C4-2B (cell line): ENCODE measurements around the gene HSCB.

Experiments
- ZFX ChIP-seq: fragments of 450-650 bp; IDR thresholded peaks from 2 replicates; pipeline ENCODE4 v1.6.1; 2017
- TF ChIP-seq, protein P1 (sequence below): fragments of 450-650 bp; conservative IDR thresholded peaks from 2 replicates; pipeline ENCODE4 v1.5.1; 2017; ENCODE audit warnings: mild to moderate bottlenecking

DNA sequence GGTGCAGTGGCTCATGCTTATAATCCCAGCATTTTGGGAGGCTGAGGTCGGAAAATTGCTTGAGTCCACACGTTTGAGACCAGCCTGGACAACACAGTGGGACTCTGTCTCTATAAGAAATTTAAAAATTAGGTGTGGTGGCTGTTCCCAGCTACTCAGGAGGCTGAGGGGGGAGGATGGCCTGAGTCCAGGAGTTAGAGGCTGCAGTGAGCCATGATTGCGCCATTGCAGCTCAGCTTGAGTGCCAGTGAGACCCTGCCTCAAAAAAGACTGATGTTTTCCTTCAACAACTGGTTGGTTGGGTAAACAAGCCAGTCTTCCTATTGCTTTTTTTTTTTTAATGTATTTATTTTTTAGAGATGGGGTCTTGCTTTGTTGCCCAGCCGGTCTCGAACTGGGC, 49.3 kb downstream of the HSCB start:
- TF ChIP-seq, protein P1, sequence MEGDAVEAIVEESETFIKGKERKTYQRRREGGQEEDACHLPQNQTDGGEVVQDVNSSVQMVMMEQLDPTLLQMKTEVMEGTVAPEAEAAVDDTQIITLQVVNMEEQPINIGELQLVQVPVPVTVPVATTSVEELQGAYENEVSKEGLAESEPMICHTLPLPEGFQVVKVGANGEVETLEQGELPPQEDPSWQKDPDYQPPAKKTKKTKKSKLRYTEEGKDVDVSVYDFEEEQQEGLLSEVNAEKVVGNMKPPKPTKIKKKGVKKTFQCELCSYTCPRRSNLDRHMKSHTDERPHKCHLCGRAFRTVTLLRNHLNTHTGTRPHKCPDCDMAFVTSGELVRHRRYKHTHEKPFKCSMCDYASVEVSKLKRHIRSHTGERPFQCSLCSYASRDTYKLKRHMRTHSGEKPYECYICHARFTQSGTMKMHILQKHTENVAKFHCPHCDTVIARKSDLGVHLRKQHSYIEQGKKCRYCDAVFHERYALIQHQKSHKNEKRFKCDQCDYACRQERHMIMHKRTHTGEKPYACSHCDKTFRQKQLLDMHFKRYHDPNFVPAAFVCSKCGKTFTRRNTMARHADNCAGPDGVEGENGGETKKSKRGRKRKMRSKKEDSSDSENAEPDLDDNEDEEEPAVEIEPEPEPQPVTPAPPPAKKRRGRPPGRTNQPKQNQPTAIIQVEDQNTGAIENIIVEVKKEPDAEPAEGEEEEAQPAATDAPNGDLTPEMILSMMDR, result no peak
- TF ChIP-seq ZFX, result no peak
